HG03521 (cell line): Measurements from ENCODE around the gene FBXO48.
"Not testable (repeated sequence)": the region's sequence is repeated elsewhere in the genome, so short reads cannot be mapped to it uniquely, and the experiment has no call there.

Source experiments
- ATAC-seq: cut with Tn5 transposase; IDR thresholded peaks from one replicate; pipeline ENCODE4 v1.9.1; 2021; ENCODE audit warnings: mild to moderate bottlenecking, moderate library complexity; ENCODE audit not compliant: unreplicated experiment

The FBXO48 gene

GRCh38 chr2:68472796-68473414 is 5.8 kb upstream of the FBXO48 start:
- no peak for ATAC-seq

- no peak for ATAC-seq
Measured at GRCh38 chr2:68471385-68471784, 4.3 kb upstream of the FBXO48 start.

GRCh38 chr2:68469935-68470334 is 2.8 kb upstream of the FBXO48 start:
- no peak for ATAC-seq

- no peak for ATAC-seq
Measured at GRCh38 chr2:68468801-68469200, 1.7 kb upstream of the FBXO48 start.

- peak; percentile 27 for ATAC-seq
Measured at GRCh38 chr2:68466778-68467076, 367 bp downstream of the FBXO48 start.

GRCh38 chr2:68466361-68466777 is 725 bp downstream of the FBXO48 start:
- no peak for ATAC-seq

- no peak for ATAC-seq
Measured at GRCh38 chr2:68465081-68465916, 1.8 kb downstream of the FBXO48 start.

GRCh38 chr2:68464651-68465050 is 2.4 kb downstream of the FBXO48 start:
- ATAC-seq: no peak

GRCh38 chr2:68463287-68463877 is 3.7 kb downstream of the FBXO48 start:
- no peak for ATAC-seq

GRCh38 chr2:68458981-68459380 is 8.1 kb downstream of the FBXO48 start:
- no peak for ATAC-seq

GRCh38 chr2:68456198-68456597 is 10.9 kb downstream of the FBXO48 start:
- ATAC-seq: no peak

- ATAC-seq: no peak
Measured at GRCh38 chr2:68454719-68455118, 12.4 kb downstream of the FBXO48 start.

- ATAC-seq: no peak
Measured at GRCh38 chr2:68453761-68454360, 13.2 kb downstream of the FBXO48 start.

GRCh38 chr2:68452158-68452900 is 14.8 kb downstream of the FBXO48 start:
- ATAC-seq: no peak

GRCh38 chr2:68448671-68449653 is 18.1 kb downstream of the FBXO48 start:
- ATAC-seq: no peak

- ATAC-seq: no peak
Measured at GRCh38 chr2:68447118-68447517, 20.0 kb downstream of the FBXO48 start.

- not testable (repeated sequence) for ATAC-seq
Measured at GRCh38 chr2:68446425-68446824, 20.7 kb downstream of the FBXO48 start.

- ATAC-seq: no peak
Measured at GRCh38 chr2:68441994-68442322, 25.1 kb downstream of the FBXO48 start.

GRCh38 chr2:68441179-68441993 is 25.7 kb downstream of the FBXO48 start:
- ATAC-seq: peak; percentile 94
